Measurements from ENCODE around the gene MCFD2.
A peak's percentile ranks its signal among the peaks of the same experiment; 100 is the strongest.

MCFD2 gene

GRCh38 chr2:46915281-46915810 is at the start of gene MCFD2:
MCFD2 (minus strand) TSS chr2:46915806; CDS start chr2:46909171, 6,635 bp downstream.
- DNase-seq, result no peak

GRCh38 chr2:46964835-46965560 is 49.4 kb upstream of the MCFD2 start:
- DNase-seq, result no peak

GRCh38 chr2:46963941-46964673 is 48.5 kb upstream of the MCFD2 start:
- no peak for DNase-seq

GRCh38 chr2:46963210-46963609 is 47.6 kb upstream of the MCFD2 start:
- DNase-seq, result no peak

GRCh38 chr2:46962751-46963150 is 47.1 kb upstream of the MCFD2 start:
- DNase-seq, result no peak

GRCh38 chr2:46960618-46961017 is 45.0 kb upstream of the MCFD2 start:
- DNase-seq, result no peak

GRCh38 chr2:46958431-46959017 is 42.9 kb upstream of the MCFD2 start:
- no peak for DNase-seq

GRCh38 chr2:46956981-46957531 is 41.5 kb upstream of the MCFD2 start:
- DNase-seq, result no peak

GRCh38 chr2:46955764-46956163 is 40.2 kb upstream of the MCFD2 start:
- no peak for DNase-seq

GRCh38 chr2:46954951-46955571 is 39.5 kb upstream of the MCFD2 start:
- DNase-seq, result no peak

GRCh38 chr2:46952171-46952570 is 36.6 kb upstream of the MCFD2 start:
- no peak for DNase-seq

GRCh38 chr2:46951290-46952064 is 35.9 kb upstream of the MCFD2 start:
- no peak for DNase-seq

- no peak for DNase-seq
Observed at GRCh38 chr2:46950314-46950713, 34.7 kb upstream of the MCFD2 start.

GRCh38 chr2:46947841-46948240 is 32.2 kb upstream of the MCFD2 start:
- DNase-seq, result no peak

GRCh38 chr2:46945671-46946070 is 30.1 kb upstream of the MCFD2 start:
- DNase-seq, result no peak

GRCh38 chr2:46943881-46944798 is 28.5 kb upstream of the MCFD2 start:
- peak; percentile 41 for DNase-seq

- DNase-seq, result no peak
Observed at GRCh38 chr2:46942891-46943626, 27.5 kb upstream of the MCFD2 start.

GRCh38 chr2:46942143-46942526 is 26.5 kb upstream of the MCFD2 start:
- peak; percentile 62 for DNase-seq

GRCh38 chr2:46939626-46940359 is 24.2 kb upstream of the MCFD2 start:
- no peak for DNase-seq

- no peak for DNase-seq
Observed at GRCh38 chr2:46937471-46937901, 21.9 kb upstream of the MCFD2 start.
